Esophagus (tissue), 2 donors: ENCODE data around the gene EXOC2. TPM values are rescaled to one million over a fixed set of nuclear protein-coding genes. Genes with fewer than 3 reads are reported as not detected.
"Not testable (repeated sequence)": the region's sequence is repeated elsewhere in the genome, so short reads cannot be mapped to it uniquely, and the experiment has no call there.

Source experiments
- H3K27ac ChIP-seq, 2 donors: one replicate each; pipeline ENCODE4 v1.5.1; 2013; ENCODE audit warnings: low read depth in 2 of 2, mild to moderate bottlenecking in 2 of 2, inconsistent platforms in 1 of 2, low read length in 1 of 2, moderate library complexity in 1 of 2
- H3K27me3 ChIP-seq, 2 donors: one replicate each; pipeline ENCODE4 v1.6.1; 2013; ENCODE audit warnings: low read length in 2 of 2, control low read depth in 1 of 2, mild to moderate bottlenecking in 1 of 2; ENCODE audit not compliant: insufficient read depth in 2 of 2, control insufficient read depth in 1 of 2
- H3K36me3 ChIP-seq, 2 donors: one replicate each; pipeline ENCODE4 v1.6.1; 2013; ENCODE audit warnings: low read length in 1 of 2; ENCODE audit not compliant: control insufficient read depth in 2 of 2, insufficient read depth in 2 of 2
- H3K4me1 ChIP-seq, 2 donors: one replicate each; pipeline ENCODE4 v1.6.1; 2013; ENCODE audit warnings: low read length in 1 of 2; ENCODE audit not compliant: control insufficient read depth in 2 of 2, insufficient read depth in 2 of 2
- H3K4me3 ChIP-seq, 2 donors: one replicate each; pipeline ENCODE4 v1.5.1; 2013; ENCODE audit warnings: low read length in 2 of 2, mild to moderate bottlenecking in 2 of 2, low read depth in 1 of 2, moderate library complexity in 1 of 2
- H3K9me3 ChIP-seq, 2 donors: one replicate each; pipeline ENCODE4 v1.6.1; 2013; ENCODE audit warnings: mild to moderate bottlenecking in 2 of 2, low read depth in 1 of 2, low read length in 1 of 2, moderate library complexity in 1 of 2; ENCODE audit not compliant: control insufficient read depth in 2 of 2, insufficient read depth in 1 of 2
- WGBS, 2 donors: extraction: QIAGEN DNeasy Blood & Tissue Kit; methylation state at CpG; one replicate each; pipeline ENCODE4 v1.1.7; 2013; 5-methylcytosine and 5-hydroxymethylcytosine counted together
- polyA plus RNA-seq, 2 donors: library from polyadenylated mRNA; stranded (reverse); fragments of 200-250 nt; gene quantifications; one replicate each; pipeline ENCODE4 v1.2.3, GENCODE V29; 2013
- donor health status: healthy with polysubstance abuse.
- donor health status: Bipolar disorder and iron deficiency.

Gene EXOC2
- polyA plus RNA-seq, 2 donors: 5.0 to 9.5 TPM

DNA sequence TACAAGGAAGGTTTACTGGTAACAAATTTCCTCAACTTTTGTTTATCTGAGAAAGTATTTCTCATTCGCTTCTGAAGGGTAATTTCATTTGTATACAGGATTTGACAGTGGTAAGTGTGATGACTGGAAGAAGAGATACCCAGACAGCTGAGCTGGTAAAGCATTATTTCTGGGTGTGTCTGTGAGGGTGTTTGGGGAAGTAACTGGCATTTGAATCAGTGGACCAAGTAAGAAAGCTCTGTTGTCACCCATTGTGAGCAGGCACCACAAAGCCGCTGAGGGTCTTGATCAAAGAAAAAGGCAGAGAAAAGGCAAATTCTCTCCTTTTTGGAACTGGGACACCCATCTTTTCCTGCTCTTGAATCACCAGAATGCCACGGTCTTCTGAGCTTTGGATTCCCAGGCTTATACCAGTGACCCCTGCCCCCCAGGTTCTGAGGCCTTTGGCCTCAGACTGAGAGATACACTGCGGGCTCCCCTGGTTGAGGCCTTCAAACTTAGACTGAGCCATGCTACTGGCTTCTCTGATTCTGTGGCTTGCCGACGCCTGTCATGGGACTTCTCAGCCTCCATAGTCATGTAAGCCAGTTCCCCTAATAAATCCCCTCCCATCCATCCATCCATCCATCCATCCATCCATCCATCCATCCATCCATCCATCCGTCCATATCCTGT lies 25.5 kb downstream of the EXOC2 start:
- H3K9me3 ChIP-seq: no peaks in the 10 kb centered on the region
- no peaks in the 10 kb centered on the region for H3K36me3 ChIP-seq
- WGBS, 2 donors: 93 to 98% methylated on average over 1 to 7 of the region's 7 CpGs
- H3K27me3 ChIP-seq: no peaks in the 10 kb centered on the region
- H3K4me3 ChIP-seq: no peak overlapping the region
- no peak overlapping the region for H3K27ac ChIP-seq
- no peaks in the 10 kb centered on the region for H3K4me1 ChIP-seq

DNA sequence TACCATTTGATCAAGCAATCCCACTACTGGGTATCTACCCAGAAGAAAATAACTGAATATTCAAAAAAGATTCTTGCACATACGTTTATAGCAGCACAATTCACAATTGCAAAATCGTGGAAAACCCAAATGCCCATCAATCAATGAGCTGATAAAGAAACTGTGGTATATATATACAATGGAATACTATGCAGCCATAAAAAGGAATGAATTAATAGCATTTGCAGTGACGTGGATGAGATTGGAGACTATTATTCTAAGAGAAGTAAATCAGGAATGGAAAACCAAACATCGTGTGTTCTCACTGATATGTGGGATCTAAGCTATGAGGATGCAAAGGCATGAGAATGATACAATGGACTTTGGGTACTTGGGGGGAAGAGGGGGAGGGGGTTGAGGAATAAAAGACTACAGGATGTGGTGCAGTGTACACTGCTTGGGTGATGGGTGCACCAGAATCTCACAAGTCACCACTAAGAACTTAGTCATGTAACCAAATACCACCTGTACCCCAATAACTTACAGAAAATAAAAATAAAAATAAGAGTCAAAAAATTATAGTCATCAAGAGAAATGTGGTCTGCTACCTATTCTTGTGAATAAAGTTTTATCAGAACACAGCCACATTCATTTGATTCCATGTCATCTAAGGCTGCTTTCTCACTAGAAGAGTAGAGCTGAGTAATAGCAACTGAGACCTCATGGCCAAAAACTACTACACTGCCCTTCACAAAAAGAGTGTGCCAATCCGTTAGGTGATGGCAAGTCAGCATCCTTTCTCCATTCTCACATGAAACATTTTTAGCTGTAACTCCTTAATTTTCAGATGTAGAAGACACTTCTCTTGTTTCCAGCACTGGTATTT lies 27.3 kb downstream of the EXOC2 start:
- Histone ChIP-seq H3K4me3 (no peak overlapping the region), H3K4me1 (no peaks in the 10 kb centered on the region), H3K36me3 (no peaks in the 10 kb centered on the region), H3K9me3 (no peaks in the 10 kb centered on the region), H3K27ac (no peak overlapping the region), H3K27me3 (no peaks in the 10 kb centered on the region)
- WGBS, 2 donors: 92 to 93% methylated on average over 5 of the region's 5 CpGs

DNA sequence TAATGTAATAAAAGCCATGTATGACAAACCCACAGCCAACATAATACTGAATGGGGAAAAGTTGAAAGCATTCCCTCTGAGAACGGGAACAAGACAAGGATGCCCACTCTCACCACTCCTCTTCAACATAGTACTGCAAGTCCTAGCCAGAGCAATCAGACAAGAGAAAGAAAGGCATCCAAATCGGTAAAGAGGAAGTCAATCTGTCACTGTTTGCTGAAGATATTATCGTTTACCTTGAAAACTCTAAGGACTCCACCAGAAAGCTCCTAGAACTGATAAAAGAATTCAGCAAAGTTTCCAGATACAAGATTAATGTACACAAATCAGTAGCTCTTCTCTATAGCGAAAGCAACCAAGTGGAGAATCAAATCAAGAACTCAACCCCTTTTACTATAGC lies 29.2 kb downstream of the EXOC2 start:
- H3K27ac ChIP-seq, H3K4me1 ChIP-seq, H3K36me3 ChIP-seq, H3K9me3 ChIP-seq, H3K4me3 ChIP-seq, H3K27me3 ChIP-seq: not testable (repeated sequence)
- 76% methylated on average over 4 of the region's 4 CpGs for WGBS, 2 donors

DNA sequence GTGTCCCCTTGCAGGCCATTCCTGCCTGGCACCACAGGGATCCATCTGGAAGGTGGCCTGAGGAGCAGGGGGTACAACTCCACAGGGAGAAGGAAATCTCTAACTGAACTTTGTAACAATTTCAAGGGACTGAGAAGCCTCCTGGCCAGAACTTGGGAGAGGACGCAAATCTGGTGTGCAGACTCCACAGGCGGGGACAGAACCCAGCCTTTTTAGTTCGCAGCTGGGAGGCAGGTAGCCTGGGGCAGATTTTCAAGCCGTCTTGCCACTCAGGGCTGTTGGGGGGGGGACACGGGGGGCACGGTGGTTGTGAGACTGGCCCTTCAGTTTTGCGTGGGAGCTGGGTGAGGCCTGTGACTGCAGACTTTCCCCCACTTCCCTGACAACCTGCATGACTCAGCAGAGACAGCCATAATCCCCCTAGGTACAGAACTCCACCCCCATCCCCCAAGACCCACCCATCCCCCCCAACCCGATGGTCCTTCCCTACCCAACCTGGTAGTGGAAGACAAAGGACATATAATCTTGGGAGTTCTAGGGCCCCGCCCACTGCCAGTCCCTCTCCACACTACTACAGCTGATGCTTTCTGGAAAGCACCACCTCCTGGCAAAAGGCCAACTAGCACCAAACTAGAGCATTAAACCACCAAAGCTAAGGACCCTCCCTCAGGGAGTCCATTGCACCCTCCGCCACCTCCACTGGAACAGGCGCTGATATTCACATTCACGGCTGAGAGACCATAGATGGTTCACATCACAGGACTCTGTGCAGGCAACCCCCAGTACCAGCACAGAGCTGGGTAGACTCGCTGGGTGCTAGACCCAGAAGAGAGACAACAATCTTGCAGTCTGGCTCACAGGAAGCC lies 33.0 kb downstream of the EXOC2 start:
- Histone ChIP-seq H3K36me3 (peaks cover 0 to 7% of the 10 kb centered on the region in 2 donors), H3K4me3 (no peak overlapping the region), H3K27me3 (no peaks in the 10 kb centered on the region), H3K9me3 (peaks cover 0 to 2% of the 10 kb centered on the region in 2 donors), H3K27ac (peak overlapping the region in 1 of 2 donors; percentile 20), H3K4me1 (peaks cover 6 to 8% of the 10 kb centered on the region in 2 donors)
- 79 to 81% methylated on average over 13 of the region's 13 CpGs for WGBS, 2 donors

DNA sequence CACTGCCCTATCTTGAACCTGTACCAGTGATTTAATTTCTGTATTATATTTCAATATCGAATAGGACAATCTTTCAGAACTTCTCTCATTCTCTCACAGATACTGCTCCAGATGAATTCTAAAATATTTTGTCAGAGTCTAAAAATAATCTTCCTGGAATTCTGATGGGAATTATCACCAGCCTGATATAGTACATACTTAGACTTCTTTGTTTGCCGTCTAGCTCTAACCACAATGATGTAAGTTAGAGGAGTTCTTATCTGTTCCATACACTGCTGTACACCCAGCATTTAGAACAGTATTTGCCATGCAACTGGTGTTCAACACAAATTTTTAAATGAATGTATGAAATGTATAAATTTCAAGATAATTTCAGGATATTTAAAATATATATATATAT lies 34.7 kb downstream of the EXOC2 start:
- Histone ChIP-seq H3K4me3 (no peak overlapping the region), H3K27me3 (no peaks in the 10 kb centered on the region), H3K9me3 (peaks cover 0 to 2% of the 10 kb centered on the region in 2 donors), H3K36me3 (peaks cover 0 to 7% of the 10 kb centered on the region in 2 donors), H3K4me1 (peaks cover 6 to 8% of the 10 kb centered on the region in 2 donors), H3K27ac (no peak overlapping the region)
- WGBS, 2 donors: 57 to 69% methylated on average over 2 of the region's 2 CpGs

DNA sequence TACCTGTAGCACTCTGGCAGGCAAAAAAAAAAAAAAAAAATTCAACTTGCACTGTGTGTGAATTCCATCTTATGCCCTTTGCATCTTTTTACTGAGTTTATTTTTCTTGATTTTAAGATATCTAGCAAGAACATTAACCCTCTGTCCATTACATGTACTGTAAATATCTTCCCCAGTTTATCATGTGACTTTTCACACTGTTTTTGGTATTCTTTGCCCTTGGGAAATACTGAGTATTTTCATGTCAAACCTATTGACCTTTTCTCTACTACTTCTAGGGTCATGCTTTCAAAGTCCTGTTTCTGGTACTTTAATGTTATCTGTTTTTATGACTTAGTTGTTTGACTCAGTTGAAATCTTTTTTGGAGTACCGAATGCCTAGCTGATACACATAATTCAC lies 35.2 kb downstream of the EXOC2 start:
- H3K4me1 ChIP-seq: peaks cover 6 to 8% of the 10 kb centered on the region in 2 donors
- H3K4me3 ChIP-seq: no peak overlapping the region
- peaks cover 0 to 2% of the 10 kb centered on the region in 2 donors for H3K9me3 ChIP-seq
- peaks cover 0 to 7% of the 10 kb centered on the region in 2 donors for H3K36me3 ChIP-seq
- WGBS, 2 donors: 81 to 88% methylated on average over 1 of the region's 1 CpG
- H3K27me3 ChIP-seq: no peaks in the 10 kb centered on the region
- no peak overlapping the region for H3K27ac ChIP-seq

DNA sequence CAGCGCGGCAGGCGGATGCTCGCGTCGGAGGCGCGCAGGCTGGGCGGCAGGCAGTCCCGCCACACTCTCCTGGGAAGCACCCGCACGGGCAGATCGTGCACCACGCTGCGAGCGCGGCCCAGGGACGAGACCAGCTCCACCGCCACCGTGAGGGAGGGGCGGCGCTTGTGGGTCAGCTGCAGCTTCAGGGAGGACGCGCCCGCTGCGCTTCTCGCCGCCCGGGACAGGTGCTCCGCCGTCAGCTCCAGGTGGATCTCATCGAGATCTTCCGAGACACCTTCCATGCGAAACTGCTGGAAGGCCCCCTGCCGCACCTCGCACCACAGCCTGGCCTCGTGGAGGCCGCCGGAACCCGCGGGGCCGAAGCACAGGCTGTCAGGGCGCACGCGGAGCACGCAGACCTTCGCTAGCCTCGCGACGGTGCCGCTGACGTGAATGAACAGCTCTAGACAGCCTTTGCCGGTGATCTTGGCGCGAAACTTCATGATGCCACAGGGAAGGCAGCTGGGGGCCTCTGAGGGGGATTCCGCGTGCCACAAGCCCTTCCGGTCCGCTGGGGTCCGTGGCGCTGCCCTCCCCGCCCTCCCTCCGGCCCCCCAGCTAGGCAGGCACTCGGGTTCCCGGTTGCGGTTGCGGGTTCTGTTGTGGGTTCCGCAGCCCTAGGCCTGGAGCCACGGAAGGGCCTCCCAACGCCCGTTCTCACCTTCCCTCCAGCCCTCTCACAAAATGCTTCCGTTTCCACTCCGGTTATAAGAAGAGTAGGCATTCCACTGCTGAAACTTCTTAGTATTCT lies 36.3 kb downstream of the EXOC2 start, which contains the start of gene HUS1B:
TSS of gene HUS1B (minus strand) at position 641 of the 793 bp plus-strand sequence. CDS start at position 485, 156 bp downstream.
- Histone ChIP-seq H3K27ac (no peak within 1 kb of the TSS), H3K27me3 (no peaks in the 10 kb centered on the region), H3K36me3 (peaks cover 0 to 7% of the 10 kb centered on the region in 2 donors), H3K9me3 (peaks cover 0 to 2% of the 10 kb centered on the region in 2 donors), H3K4me1 (peaks cover 6 to 8% of the 10 kb centered on the region in 2 donors), H3K4me3 (no peak within 1 kb of the TSS)
- 97% methylated on average over 73 of the region's 73 CpGs for WGBS, 2 donors

DNA sequence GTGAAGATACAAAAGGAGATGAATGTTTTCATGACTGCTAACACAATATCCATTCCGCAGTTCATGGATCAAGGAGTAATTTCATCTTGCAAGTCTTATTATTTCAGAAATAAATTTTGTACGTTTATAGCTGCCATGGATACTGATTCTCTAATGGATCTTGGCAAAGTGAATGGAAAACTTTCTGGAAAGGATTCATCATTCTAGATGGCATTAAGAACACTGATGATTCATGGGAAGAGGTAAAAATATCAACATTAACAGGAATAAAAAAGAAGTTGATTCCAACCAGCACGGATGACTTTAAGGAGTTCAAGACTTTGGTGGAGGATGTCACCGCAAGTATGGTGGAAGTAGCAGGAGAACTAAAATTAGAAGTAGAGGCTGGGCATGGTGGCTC lies 38.8 kb downstream of the EXOC2 start:
- Histone ChIP-seq H3K4me1 (no peaks in the 10 kb centered on the region), H3K27ac (no peak overlapping the region), H3K4me3 (no peak overlapping the region), H3K27me3 (no peaks in the 10 kb centered on the region), H3K9me3 (peaks cover 0 to 2% of the 10 kb centered on the region in 2 donors), H3K36me3 (peaks cover 0 to 7% of the 10 kb centered on the region in 2 donors)
- WGBS, 2 donors: 61 to 74% methylated on average over 4 of the region's 4 CpGs
